ENCODE results near the gene EFNA5.

EFNA5 gene

DNA sequence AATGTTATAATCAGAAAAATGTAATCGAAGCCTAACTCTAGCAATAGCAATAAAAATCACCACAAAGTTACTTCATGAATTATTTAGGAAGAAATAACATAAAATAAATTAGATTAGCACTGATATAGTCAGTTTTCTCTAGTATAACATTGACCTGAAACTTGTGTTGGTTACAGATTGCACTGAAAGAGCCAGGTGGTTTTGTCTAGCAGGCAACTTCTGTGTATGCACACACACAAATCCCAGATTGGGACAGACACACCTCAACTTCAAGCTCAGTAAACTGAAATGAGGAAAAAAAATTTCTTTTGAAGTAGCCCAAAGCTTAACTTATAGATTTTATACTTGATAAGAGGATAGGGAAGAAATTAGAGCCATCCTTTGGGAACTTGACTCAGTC is 129.3 kb downstream of the EFNA5 start:
- TF ChIP-seq, protein P1, sequence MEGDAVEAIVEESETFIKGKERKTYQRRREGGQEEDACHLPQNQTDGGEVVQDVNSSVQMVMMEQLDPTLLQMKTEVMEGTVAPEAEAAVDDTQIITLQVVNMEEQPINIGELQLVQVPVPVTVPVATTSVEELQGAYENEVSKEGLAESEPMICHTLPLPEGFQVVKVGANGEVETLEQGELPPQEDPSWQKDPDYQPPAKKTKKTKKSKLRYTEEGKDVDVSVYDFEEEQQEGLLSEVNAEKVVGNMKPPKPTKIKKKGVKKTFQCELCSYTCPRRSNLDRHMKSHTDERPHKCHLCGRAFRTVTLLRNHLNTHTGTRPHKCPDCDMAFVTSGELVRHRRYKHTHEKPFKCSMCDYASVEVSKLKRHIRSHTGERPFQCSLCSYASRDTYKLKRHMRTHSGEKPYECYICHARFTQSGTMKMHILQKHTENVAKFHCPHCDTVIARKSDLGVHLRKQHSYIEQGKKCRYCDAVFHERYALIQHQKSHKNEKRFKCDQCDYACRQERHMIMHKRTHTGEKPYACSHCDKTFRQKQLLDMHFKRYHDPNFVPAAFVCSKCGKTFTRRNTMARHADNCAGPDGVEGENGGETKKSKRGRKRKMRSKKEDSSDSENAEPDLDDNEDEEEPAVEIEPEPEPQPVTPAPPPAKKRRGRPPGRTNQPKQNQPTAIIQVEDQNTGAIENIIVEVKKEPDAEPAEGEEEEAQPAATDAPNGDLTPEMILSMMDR (conservative IDR thresholded peaks at IDR 0.05; ENCODE audit: low read depth, low read length), result no peak
- Histone ChIP-seq H3K4me1 (ENCODE audit: low read depth, poor library complexity, severe bottlenecking) (peaks cover 22% of the 10 kb centered on the region), H3K79me2 (ENCODE audit: insufficient read depth, low read depth) (no peaks in the 10 kb centered on the region), H3K4me2 (peak overlapping the region; percentile 33), H3K27ac (no peak overlapping the region; the same call in 1 of the 2 replicates), H4K20me1 (ENCODE audit: insufficient read depth) (no peaks in the 10 kb centered on the region), H3K9ac (no peak overlapping the region), H2AFZ (ENCODE audit: low read depth) (no peak overlapping the region), H3K36me3 (ENCODE audit: insufficient read depth) (no peaks in the 10 kb centered on the region), H3K4me3 (IDR thresholded peaks at IDR 0.05; ENCODE audit: insufficient read depth, low read depth, low read length) (no peak overlapping the region), H3K27me3 (ENCODE audit: insufficient read depth, low read depth) (no peaks in the 10 kb centered on the region)

DNA sequence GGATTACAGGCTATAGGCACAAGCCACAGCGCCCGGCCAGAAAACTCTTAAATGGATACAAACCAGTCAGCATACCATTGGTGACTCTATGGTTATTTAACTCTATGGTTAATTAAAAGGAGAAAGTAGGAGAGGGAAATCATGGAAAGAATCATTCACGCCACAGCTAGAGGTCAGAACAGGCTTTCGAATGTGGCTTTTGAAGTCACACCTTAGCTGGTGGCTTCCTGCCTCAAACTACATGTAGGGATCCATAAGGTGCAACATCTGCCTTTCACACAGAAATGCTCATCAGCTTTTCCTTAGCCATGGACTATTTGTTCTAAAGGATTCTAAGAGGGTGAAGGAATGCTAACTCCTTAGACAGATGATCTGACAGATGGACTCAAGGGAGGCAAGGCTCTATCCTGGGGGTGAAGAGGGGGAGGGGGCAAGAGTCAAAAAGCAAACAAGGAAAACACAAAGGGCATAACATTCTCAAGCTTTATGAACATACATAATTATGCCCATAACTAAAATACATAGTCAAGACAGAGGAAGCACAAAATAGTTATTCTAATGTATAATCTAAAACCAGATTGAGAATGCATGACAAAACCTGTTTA is 130.9 kb downstream of the EFNA5 start:
- TF ChIP-seq, protein P1 (conservative IDR thresholded peaks at IDR 0.05; ENCODE audit: low read depth, low read length), result no peak
- Histone ChIP-seq H3K4me1 (ENCODE audit: low read depth, poor library complexity, severe bottlenecking) (peaks cover 22% of the 10 kb centered on the region), H4K20me1 (ENCODE audit: insufficient read depth) (no peaks in the 10 kb centered on the region), H2AFZ (ENCODE audit: low read depth) (no peak overlapping the region), H3K27ac (no peak overlapping the region), H3K4me3 (IDR thresholded peaks at IDR 0.05; ENCODE audit: insufficient read depth, low read depth, low read length) (no peak overlapping the region), H3K27me3 (ENCODE audit: insufficient read depth, low read depth) (no peaks in the 10 kb centered on the region), H3K9ac (no peak overlapping the region), H3K36me3 (ENCODE audit: insufficient read depth) (no peaks in the 10 kb centered on the region), H3K4me2 (no peak overlapping the region), H3K79me2 (ENCODE audit: insufficient read depth, low read depth) (no peaks in the 10 kb centered on the region)

DNA sequence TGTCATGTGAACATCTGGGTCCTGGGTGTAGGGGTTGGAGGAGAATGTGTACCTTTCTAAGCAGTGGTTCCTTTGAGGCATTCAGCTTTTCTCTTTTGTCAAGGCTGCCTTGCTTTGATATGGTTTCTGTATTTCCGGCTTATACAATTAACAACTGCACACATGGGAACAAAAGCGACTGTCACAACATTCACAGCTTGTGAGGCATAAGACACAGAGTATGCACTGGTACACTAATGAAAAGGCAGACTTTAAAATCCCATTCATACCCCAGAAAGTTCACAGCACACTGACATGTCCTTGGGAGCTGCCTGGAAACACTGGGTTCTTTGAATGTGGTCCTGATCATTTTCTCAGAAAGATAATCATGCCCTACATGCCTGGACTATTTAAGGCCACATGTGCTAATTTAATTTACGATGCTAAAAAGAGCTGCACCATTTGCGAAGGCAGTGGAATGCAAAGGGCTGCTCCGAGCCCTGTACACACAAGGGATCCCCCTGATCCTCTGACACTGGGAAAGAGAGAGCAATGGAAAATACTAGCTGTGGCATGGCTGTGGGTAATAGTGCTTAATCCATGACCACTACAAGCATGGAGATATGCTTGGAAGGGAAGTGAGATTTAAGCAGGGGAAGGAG is 131.8 kb downstream of the EFNA5 start:
- no peak overlapping the region for H3K4me2 ChIP-seq
- TF ChIP-seq, protein P1 (conservative IDR thresholded peaks at IDR 0.05; ENCODE audit: low read depth, low read length), result no peak

DNA sequence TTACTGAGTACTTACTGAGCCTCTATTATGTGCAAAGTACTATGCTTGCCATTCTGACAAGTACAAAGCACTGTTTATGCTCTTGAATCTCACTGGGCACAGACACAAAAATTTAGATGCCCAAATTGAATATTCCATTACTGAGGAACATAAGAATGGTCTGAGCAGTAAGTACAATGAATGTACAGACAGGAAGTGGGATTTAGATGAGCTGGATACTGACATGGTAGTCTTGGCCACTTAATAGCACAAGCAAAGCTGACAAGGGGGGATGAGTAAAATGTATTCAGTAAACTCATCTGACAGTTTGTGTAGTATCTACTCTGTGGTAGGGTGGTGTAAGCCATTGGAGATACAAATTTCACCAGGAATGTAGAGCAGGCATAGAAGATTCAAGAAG is 132.4 kb downstream of the EFNA5 start:
- no peaks in the 10 kb centered on the region for H3K27me3 ChIP-seq (ENCODE audit: insufficient read depth, low read depth)
- no peak overlapping the region for H3K4me2 ChIP-seq
- no peak overlapping the region for H3K27ac ChIP-seq
- no peaks in the 10 kb centered on the region for H3K36me3 ChIP-seq (ENCODE audit: insufficient read depth)
- H4K20me1 ChIP-seq (ENCODE audit: insufficient read depth), result no peaks in the 10 kb centered on the region
- no peaks in the 10 kb centered on the region for H3K79me2 ChIP-seq (ENCODE audit: insufficient read depth, low read depth)
- H3K4me3 ChIP-seq (IDR thresholded peaks at IDR 0.05; ENCODE audit: insufficient read depth, low read depth, low read length), result no peak overlapping the region
- TF ChIP-seq, protein P1 (conservative IDR thresholded peaks at IDR 0.05; ENCODE audit: low read depth, low read length), result no peak
- no peak overlapping the region for H2AFZ ChIP-seq (ENCODE audit: low read depth)
- H3K4me1 ChIP-seq (ENCODE audit: low read depth, poor library complexity, severe bottlenecking), result peaks cover 22% of the 10 kb centered on the region
- H3K9ac ChIP-seq, result no peak overlapping the region

More for the DNA sequence above, 131.8 kb downstream of the EFNA5 start:
- Histone ChIP-seq H3K27me3 (ENCODE audit: insufficient read depth, low read depth) (no peaks in the 10 kb centered on the region), H3K27ac (no peak overlapping the region), H3K4me3 (IDR thresholded peaks at IDR 0.05; ENCODE audit: insufficient read depth, low read depth, low read length) (no peak overlapping the region), H2AFZ (ENCODE audit: low read depth) (no peak overlapping the region), H3K9ac (no peak overlapping the region), H4K20me1 (ENCODE audit: insufficient read depth) (no peaks in the 10 kb centered on the region), H3K36me3 (ENCODE audit: insufficient read depth) (no peaks in the 10 kb centered on the region), H3K4me1 (ENCODE audit: low read depth, poor library complexity, severe bottlenecking) (peaks cover 22% of the 10 kb centered on the region), H3K79me2 (ENCODE audit: insufficient read depth, low read depth) (no peaks in the 10 kb centered on the region)
